Retina (tissue), 1 donor: ENCODE results near the gene GCLC.
A peak's percentile ranks its signal among the peaks of the same experiment; 100 is the strongest.

ENCODE experiments used
- DNase-seq: peaks from one replicate; pipeline ENCODE4 v3.0.0-alpha.2; 2016

The GCLC gene

DNA sequence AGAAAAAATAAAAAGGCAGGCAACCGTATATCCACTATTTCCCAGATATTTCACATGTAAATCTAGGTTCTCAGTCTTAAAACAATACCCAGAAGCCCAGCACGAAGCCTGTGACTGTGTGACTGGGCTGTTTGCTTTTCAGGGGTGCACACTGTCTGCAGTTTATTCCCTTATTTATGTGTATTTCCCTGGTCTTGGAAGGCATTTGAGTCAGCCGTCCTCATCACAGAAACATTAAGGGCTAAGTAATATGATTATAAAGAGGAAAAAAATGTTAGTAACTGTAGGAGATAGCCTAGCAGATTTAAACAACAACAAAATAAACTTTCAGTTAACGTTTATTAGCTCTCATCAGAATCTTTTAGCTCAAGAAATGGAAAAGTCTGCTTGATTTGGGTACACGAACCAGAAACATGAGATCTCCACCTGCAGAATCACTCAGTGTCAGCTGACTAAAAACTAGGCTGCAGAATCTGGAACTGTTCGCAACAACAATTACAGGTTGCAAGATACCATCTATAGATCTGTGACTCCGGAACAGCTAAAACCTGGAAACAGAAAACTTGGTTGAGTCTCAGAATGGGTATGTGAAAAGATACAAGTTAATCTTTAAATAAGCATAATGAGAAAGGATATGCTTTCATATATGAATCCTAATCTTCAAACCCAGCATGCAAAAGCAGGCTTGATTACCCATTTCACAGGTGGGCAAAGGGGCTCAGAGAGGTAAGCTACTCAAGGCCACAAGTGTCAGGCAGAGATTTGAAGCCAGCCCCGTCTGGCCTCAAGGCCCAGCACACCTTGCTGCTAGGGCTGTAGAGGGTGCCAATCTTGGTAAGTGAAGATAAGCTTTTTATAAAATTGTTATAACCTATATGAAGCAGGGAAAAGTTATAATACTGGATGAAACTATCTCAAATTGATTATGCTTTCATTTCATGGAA is 21.1 kb downstream of the GCLC start:
- no peak for DNase-seq

- DNase-seq: no peak
These were observed 24.5 kb downstream of the GCLC start for GRCh38 chr6:53520320-53520928.

DNA sequence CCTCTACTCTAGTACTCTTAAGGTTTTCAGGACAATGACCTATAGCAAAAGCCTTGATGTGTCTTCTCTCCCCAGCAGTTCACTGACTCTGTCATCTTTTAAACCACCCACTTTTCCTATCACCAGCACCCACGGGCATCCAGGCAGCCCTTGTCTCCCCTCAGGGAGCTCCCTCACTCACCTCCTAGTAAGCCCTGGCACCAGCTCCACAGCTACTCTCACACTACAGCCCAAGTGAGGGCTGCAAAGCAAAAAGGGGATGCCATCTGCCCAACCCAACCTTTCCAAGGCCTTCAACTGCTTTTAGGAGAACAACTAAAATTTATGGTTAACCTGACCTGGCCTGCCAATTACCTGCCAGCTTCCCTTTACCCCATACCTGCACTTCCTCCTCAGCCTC is 26.0 kb downstream of the GCLC start:
- DNase-seq: no peak

GRCh38 chr6:53517021-53517420 is 27.9 kb downstream of the GCLC start:
- DNase-seq: no peak

GRCh38 chr6:53514677-53515076 is 30.2 kb downstream of the GCLC start:
- DNase-seq: no peak

GRCh38 chr6:53513519-53513966 is 31.4 kb downstream of the GCLC start:
- no peak for DNase-seq

DNA sequence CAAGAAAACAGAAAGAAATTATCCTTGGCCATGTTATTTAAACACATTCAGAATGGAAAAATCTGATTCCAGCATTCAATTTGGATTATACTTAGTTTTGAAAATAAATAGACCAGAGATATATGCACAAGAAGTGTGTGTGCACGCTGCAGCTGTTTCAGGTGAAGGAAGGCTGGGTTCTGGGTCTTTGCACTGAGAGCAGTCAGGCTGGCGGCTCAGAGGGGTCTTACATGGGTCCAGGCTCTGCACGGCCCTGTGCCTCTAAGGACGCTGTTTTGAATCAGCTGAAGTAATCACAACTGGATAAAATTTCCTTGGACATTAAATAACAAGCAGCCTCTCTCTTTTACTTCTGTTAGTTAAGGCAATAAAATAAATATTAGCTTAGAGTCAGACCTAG is 31.8 kb downstream of the GCLC start:
- DNase-seq: no peak

- DNase-seq: no peak
These were observed 32.3 kb downstream of the GCLC start for GRCh38 chr6:53512626-53513025.

- no peak for DNase-seq
These were observed 34.2 kb downstream of the GCLC start for GRCh38 chr6:53510746-53511145.

DNA sequence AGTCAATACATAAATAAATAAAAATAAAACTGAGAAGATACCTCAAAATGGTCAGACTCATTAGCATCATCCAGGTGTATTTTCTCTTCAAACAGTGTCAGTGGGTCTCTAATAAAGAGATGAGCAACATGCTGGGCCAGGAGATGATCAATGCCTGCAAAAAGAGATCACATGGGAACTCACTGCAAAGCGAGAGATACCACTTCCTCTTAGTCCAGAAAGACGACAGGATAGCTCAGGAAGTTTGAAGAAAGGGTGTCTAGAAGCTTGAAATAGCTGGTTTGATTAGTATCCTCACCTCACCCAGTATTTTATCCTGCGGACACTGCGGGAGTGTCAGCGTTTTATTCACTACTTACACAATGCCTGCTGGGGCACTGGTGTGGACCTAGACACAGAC is 38.0 kb downstream of the GCLC start:
- DNase-seq: no peak

- DNase-seq: no peak
These were observed 40.4 kb downstream of the GCLC start for GRCh38 chr6:53504512-53504911.

DNA sequence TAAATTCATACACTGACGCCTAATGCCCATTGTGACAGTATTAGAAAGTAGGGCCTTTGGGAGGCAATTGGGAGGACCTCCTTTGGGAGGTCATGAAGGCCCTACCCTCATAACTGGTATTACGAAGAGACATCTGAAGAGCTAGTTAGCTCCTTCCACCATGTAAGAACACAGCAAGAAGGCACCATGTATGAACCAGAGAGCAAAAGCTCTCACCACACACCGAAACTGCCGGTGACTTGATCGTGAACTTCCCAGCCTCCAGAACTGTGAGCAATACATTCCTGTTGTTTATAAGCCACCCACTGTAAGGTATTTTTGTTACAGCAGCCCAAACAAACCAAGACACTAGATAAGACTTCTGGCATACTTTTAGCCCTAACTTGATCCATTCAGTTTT is 41.8 kb downstream of the GCLC start:
- DNase-seq: no peak

DNA sequence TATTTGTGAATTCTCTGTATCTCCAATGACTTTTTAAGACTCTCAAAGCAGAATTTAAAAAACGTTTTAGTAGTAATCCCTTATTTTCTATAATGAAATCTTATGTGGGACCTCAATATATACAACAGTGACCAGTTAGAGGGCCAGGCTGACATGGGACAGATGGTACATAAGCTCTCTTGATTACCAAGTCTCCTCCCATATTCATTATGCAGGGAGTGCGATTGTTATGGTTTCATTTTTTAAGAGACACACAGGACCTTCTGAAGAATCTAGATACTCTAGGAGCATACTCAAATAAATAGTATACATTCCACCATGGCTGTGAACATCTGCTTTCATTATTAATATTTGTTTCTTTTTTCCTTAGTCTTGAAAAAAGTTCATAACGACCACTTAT is 43.5 kb downstream of the GCLC start:
- no peak for DNase-seq

DNA sequence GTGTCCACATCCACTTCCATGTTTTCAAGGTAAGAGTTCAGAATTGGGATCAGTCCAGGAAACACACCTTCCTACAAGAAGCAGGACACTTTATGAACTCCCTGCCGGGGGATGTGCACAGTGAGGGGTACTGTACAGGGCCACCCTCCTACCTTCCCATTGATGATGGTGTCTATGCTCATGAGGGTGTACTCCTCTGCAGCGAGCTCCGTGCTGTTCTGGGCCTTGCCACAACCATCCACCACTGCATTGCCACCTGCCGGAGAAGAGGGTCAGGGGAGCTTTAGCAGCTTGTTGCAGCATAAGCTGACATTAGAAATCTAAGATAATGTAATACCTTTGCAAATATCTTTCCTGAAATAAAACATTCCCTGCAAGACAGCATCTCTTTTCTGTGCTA is 44.8 kb downstream of the GCLC start:
- DNase-seq: no peak

GRCh38 chr6:53499094-53499493 is 45.8 kb downstream of the GCLC start:
- DNase-seq: no peak

GRCh38 chr6:53498649-53499048 is 46.3 kb downstream of the GCLC start:
- no peak for DNase-seq

DNA sequence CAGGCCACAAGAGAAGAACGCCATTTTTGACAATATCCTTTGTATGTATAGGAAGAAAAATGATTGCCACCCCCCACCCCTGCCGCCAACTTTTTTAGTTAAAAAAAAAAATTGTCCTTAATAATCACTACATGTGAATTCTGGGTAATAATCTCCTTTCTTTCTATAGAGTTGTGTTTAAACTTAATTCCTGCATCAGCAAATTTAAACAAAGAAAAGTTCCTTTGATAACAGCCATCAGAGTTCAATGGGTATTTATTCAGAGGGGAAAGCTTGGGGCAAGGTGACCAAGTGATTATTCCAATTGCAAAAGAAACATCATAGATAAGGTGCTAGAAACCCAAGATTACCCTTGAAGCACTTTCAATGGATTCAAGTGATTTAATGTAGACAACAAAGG is 47.0 kb downstream of the GCLC start:
- DNase-seq: no peak

- no peak for DNase-seq
These were observed 48.0 kb downstream of the GCLC start for GRCh38 chr6:53496797-53497375.

DNA sequence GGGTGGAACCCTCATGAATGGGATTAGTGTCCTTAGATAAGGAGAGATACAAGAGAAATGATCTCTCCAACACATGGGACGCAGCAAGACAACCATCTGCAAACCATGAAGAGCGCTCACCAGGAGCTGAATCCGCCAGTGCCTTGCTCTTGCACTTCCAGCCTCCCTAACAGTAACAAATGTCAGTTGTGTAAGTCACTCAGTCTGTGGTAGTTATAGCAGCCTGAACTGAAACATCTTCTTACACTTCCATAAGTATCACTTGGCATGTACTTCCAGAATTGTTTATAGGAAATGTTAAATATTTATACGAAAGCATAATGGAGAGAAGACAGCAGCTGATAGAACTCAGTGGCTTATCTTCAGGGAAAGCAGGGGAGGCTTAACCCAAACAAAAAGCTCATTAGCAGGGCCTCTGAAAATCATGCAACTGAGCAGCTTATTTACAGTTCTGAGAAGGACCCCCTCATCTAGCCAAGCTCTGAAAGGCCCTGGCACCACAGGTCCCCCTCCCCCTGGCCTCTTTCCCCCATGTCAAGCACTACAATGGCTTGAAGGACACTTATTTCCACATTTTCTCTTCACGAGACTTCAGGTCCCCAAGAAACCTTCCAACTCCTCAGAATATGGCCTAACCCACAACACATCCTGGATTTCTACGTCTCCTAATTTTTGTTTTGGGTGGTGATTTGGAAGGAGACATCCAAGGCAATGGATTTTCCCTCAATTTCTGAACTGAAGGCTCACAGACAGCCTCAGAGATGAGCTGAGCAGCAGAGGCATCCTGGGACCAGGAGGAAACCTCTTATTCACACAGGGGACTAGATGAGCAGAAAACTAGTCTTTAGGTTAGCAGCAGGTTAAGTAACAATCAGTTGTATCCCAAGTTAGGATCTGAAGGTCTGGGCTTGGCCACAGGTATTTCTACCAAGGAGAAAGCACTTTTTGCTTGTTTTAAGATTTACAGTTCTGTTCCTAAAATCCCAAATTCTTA is 49.1 kb downstream of the GCLC start:
- DNase-seq: no peak

- no peak for DNase-seq
These were observed 50.8 kb downstream of the GCLC start for GRCh38 chr6:53494076-53494475.

GRCh38 chr6:53493635-53494025 is 51.3 kb downstream of the GCLC start:
- no peak for DNase-seq

- peak; percentile 44 for DNase-seq
These were observed 51.9 kb downstream of the GCLC start for GRCh38 chr6:53492860-53493634.
